ENCODE data around the gene UBXN6. TPM values are rescaled to one million over a fixed set of nuclear protein-coding genes. Genes with fewer than 3 reads are reported as not detected.

The UBXN6 gene
- total RNA-seq, 1 experiment from 2014 or later = 76.5 TPM

DNA sequence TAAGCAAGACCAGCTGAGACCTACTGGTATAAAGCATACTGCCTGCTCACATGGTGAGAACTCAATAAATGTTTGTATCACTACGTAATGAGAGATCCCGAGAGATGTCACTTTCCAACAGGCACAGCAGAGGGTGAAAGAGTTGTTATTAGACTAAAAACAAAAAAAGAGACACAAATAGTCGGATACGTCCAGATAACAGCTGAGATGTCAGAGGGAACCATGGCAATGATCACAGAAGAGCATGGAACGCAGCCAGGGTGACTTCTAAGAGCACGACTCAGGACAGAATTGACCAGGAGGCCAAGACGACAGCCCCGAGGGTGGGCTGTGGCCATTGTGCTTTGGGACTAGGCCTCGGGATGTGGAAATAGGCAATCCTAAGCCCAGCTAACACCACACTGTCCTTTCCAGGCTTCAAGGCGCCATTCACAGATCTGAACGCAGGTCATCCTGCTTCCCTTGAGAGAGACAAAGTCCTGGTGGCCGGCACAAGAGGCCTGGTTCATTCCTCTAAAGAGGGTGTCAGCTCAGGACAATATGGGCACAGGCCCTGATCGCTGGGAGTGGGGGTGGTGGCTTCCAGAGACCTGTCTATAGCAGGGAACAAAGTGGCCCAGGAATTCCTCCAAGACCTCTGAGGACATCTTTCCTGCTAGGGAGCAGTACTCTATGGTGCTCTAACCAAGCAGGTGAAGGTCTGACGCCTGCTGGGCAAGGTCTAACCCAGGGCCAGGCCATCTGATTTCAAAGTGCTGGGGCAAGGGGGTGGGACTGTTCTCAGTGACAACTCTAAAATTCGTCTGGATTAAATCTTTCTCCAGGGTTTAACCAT lies 60.4 kb downstream of the UBXN6 start:
- Histone ChIP-seq H3K9me3 (ENCODE audit: control insufficient read depth in 1 of 2, insufficient read depth in 1 of 2, low read depth in 1 of 2, low read length in 2 of 2) (no peaks in the 10 kb centered on the region), H3K4me1 (ENCODE audit: control insufficient read depth in 1 of 2, insufficient read depth in 2 of 2, low read length in 2 of 2) (peaks cover 14 to 24% of the 10 kb centered on the region in 2 experiments), H3K79me2 (ENCODE audit: insufficient read depth, low read length) (peaks cover 80% of the 10 kb centered on the region), H3K9ac (ENCODE audit: low read length) (no peak overlapping the region), H3K27me3 (ENCODE audit: insufficient read depth, low read length) (no peaks in the 10 kb centered on the region), H3K4me2 (ENCODE audit: low read length) (no peak overlapping the region), H4K20me1 (ENCODE audit: insufficient read depth) (peaks cover 5% of the 10 kb centered on the region; the same call in 1 of the 2 replicates), H3K4me3 (replicated peaks in 1 of 2; ENCODE audit: low read depth in 1 of 2, low read length in 2 of 2) (no peak overlapping the region), H2AFZ (ENCODE audit: low read depth, low read length, poor library complexity, severe bottlenecking) (no peak overlapping the region), H3K27ac (ENCODE audit: low read depth, low read length) (no peak overlapping the region), H3K9me2 (ENCODE audit: insufficient read depth) (no peaks in the 10 kb centered on the region), H3K36me3 (ENCODE audit: control insufficient read depth in 1 of 2, insufficient read depth in 2 of 2, low read length in 2 of 2) (peaks cover 3 to 29% of the 10 kb centered on the region in 2 experiments; a peak in 3 of 4 replicates)
- ChIA-PET POLR2A (no interaction called here), RAD21 (ENCODE audit: low non-redundant PET in 1 of 2, low total read pairs in 2 of 2, uncharacterized antibody in 2 of 2, unreplicated experiment in 2 of 2) (no interaction called here), CTCF (no interaction called here)
- DNase-seq (ENCODE audit: low read depth, low spot score) = no peak
- no TSS peak for BruUV-seq (replicated peaks)
- TF ChIP-seq EGR1 (IDR thresholded peaks at IDR 0.05; ENCODE audit: low read depth) (no peak), YY1 (IDR thresholded peaks at IDR 0.05; ENCODE audit: extremely low read depth, insufficient replicate concordance, low read depth, low read length) (no peak), SRF (IDR thresholded peaks at IDR 0.05; ENCODE audit: low read depth) (no peak), POLR2A (IDR thresholded peaks at IDR 0.05; ENCODE audit: borderline replicate concordance, extremely low read depth, insufficient read depth, insufficient read length) (no peak), SP1 (IDR thresholded peaks at IDR 0.05; ENCODE audit: low read depth) (no peak), EZH2phosphoT487 (IDR thresholded peaks at IDR 0.05; ENCODE audit: borderline replicate concordance) (no peak), EZH2 (IDR thresholded peaks at IDR 0.05) (no peak), POLR2AphosphoS5 (IDR thresholded peaks at IDR 0.05; ENCODE audit: low read depth, low read length) (no peak), TCF7L2 (IDR thresholded peaks at IDR 0.05; ENCODE audit: borderline replicate concordance, extremely low read depth, insufficient read depth, insufficient read length) (no peak), ELF1 (IDR thresholded peaks at IDR 0.05; ENCODE audit: borderline replicate concordance, low read depth) (no peak), CBX3 (IDR thresholded peaks at IDR 0.05; ENCODE audit: low read depth) (no peak)
- TF ChIP-seq, protein P1, sequence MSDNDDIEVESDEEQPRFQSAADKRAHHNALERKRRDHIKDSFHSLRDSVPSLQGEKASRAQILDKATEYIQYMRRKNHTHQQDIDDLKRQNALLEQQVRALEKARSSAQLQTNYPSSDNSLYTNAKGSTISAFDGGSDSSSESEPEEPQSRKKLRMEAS (IDR thresholded peaks at IDR 0.05) = no peak
- no peak for ATAC-seq
- intact Hi-C loops (cut with micrococcal nuclease) = no loop called here

Small RNAs within 50 kb of the gene (microRNA-seq; reads per million reads assigned to microRNA genes)
- gene MIR4746 (ENCODE audit: borderline number of aligned reads) = 7.7 reads per million, percentile 21 among the genes with 10 or more reads in this experiment

Other genes starting within 250 kb of the UBXN6 start
- gene EBI3, start 228.3 kb downstream of the UBXN6 start, total RNA-seq (2021; ENCODE audit: unreplicated experiment) = 1.2 TPM
- 26.9 TPM for gene YJU2, start 210.7 kb downstream of the UBXN6 start, total RNA-seq (2021; ENCODE audit: unreplicated experiment)
- gene SHD, start 178.5 kb downstream of the UBXN6 start, total RNA-seq (2021; ENCODE audit: unreplicated experiment) = 2.0 TPM
- not detected for gene TMIGD2, start 155.4 kb downstream of the UBXN6 start, total RNA-seq (2021; ENCODE audit: unreplicated experiment)
- gene FSD1, start 153.2 kb downstream of the UBXN6 start, total RNA-seq (2021; ENCODE audit: unreplicated experiment) = 20.1 TPM
- gene STAP2, start 119.0 kb downstream of the UBXN6 start, total RNA-seq (2021; ENCODE audit: unreplicated experiment) = 2.1 TPM
- gene MPND, start 114.2 kb downstream of the UBXN6 start, total RNA-seq (2021; ENCODE audit: unreplicated experiment) = 24.3 TPM
- gene SH3GL1, start 57.2 kb downstream of the UBXN6 start, total RNA-seq (2021; ENCODE audit: unreplicated experiment) = 86.0 TPM
- 69.9 TPM for gene CHAF1A, start 55.2 kb downstream of the UBXN6 start, total RNA-seq (2021; ENCODE audit: unreplicated experiment)
- gene HDGFL2, start 14.5 kb upstream of the UBXN6 start, total RNA-seq (2021; ENCODE audit: unreplicated experiment) = 75.2 TPM
- gene PLIN4, start 60.7 kb upstream of the UBXN6 start, total RNA-seq (2021; ENCODE audit: unreplicated experiment) = 2.3 TPM
- gene PLIN5, start 77.4 kb upstream of the UBXN6 start, total RNA-seq (2021; ENCODE audit: unreplicated experiment) = 8.1 TPM
- 1.3 TPM for gene LRG1, start 82.2 kb upstream of the UBXN6 start, total RNA-seq (2021; ENCODE audit: unreplicated experiment)
- 58.4 TPM for gene SEMA6B, start 101.9 kb upstream of the UBXN6 start, total RNA-seq (2021; ENCODE audit: unreplicated experiment)
- 22.2 TPM for gene TNFAIP8L1, start 181.7 kb upstream of the UBXN6 start, total RNA-seq (2021; ENCODE audit: unreplicated experiment)
- gene MYDGF, start 212.5 kb upstream of the UBXN6 start, total RNA-seq (2021; ENCODE audit: unreplicated experiment) = 110 TPM